ENCODE data around the gene PRDM2.
"Not testable (repeated sequence)": the region's sequence is repeated elsewhere in the genome, so short reads cannot be mapped to it uniquely, and the experiment has no call there.

Gene PRDM2

GRCh38 chr1:13699936-13700520 is at the start of gene PRDM2:
Gene PRDM2, plus strand, starts transcription at chr1:13700188. Its CDS starts 15,418 bp downstream, at chr1:13715606.
- peak; percentile 24 to 45 (median 33) for DNase-seq (ENCODE audit: low read depth in 3 of 3)

- no peak for DNase-seq (ENCODE audit: low read depth in 3 of 3)
Measured at GRCh38 chr1:13651279-13651678, 48.7 kb upstream of the PRDM2 start.

GRCh38 chr1:13652238-13652637 is 47.8 kb upstream of the PRDM2 start:
- no peak for DNase-seq (ENCODE audit: low read depth in 3 of 3)

- no peak for DNase-seq (ENCODE audit: low read depth in 3 of 3)
Measured at GRCh38 chr1:13661539-13661938, 38.4 kb upstream of the PRDM2 start.

GRCh38 chr1:13662493-13662892 is 37.5 kb upstream of the PRDM2 start:
- DNase-seq (ENCODE audit: low read depth in 3 of 3) = no peak

GRCh38 chr1:13663969-13664368 is 36.0 kb upstream of the PRDM2 start:
- DNase-seq (ENCODE audit: low read depth in 3 of 3) = no peak

- DNase-seq (ENCODE audit: low read depth in 3 of 3) = no peak
Measured at GRCh38 chr1:13664451-13664850, 35.5 kb upstream of the PRDM2 start.

GRCh38 chr1:13666317-13666716 is 33.7 kb upstream of the PRDM2 start:
- no peak for DNase-seq (ENCODE audit: low read depth in 3 of 3)

- no peak for DNase-seq (ENCODE audit: low read depth in 3 of 3)
Measured at GRCh38 chr1:13667691-13668090, 32.3 kb upstream of the PRDM2 start.

- DNase-seq (ENCODE audit: low read depth in 3 of 3) = no peak
Measured at GRCh38 chr1:13674377-13674776, 25.6 kb upstream of the PRDM2 start.

GRCh38 chr1:13675151-13675651 is 24.8 kb upstream of the PRDM2 start:
- DNase-seq (ENCODE audit: low read depth in 3 of 3) = no peak

- no peak for DNase-seq (ENCODE audit: low read depth in 3 of 3)
Measured at GRCh38 chr1:13677896-13678295, 22.1 kb upstream of the PRDM2 start.

- no peak for DNase-seq (ENCODE audit: low read depth in 3 of 3)
Measured at GRCh38 chr1:13679651-13680050, 20.3 kb upstream of the PRDM2 start.

GRCh38 chr1:13680609-13681008 is 19.4 kb upstream of the PRDM2 start:
- not testable (repeated sequence) for DNase-seq (ENCODE audit: low read depth in 3 of 3)

GRCh38 chr1:13681921-13682320 is 18.1 kb upstream of the PRDM2 start:
- no peak for DNase-seq (ENCODE audit: low read depth in 3 of 3)

- no peak for DNase-seq (ENCODE audit: low read depth in 3 of 3)
Measured at GRCh38 chr1:13682444-13682843, 17.5 kb upstream of the PRDM2 start.

GRCh38 chr1:13683206-13683605 is 16.8 kb upstream of the PRDM2 start:
- no peak for DNase-seq (ENCODE audit: low read depth in 3 of 3)

- DNase-seq (ENCODE audit: low read depth in 3 of 3) = no peak
Measured at GRCh38 chr1:13687151-13687715, 12.8 kb upstream of the PRDM2 start.

- DNase-seq (ENCODE audit: low read depth in 3 of 3) = not testable (repeated sequence)
Measured at GRCh38 chr1:13693094-13693493, 6.9 kb upstream of the PRDM2 start.

- no peak for DNase-seq (ENCODE audit: low read depth in 3 of 3)
Measured at GRCh38 chr1:13694886-13695684, 4.9 kb upstream of the PRDM2 start.

GRCh38 chr1:13697738-13698137 is 2.2 kb upstream of the PRDM2 start:
- no peak for DNase-seq (ENCODE audit: low read depth in 3 of 3)

- DNase-seq (ENCODE audit: low read depth in 3 of 3) = no peak
Measured at GRCh38 chr1:13699510-13699909, 478 bp upstream of the PRDM2 start.

Measured in stimulated activated CD4-positive, alpha-beta T cell treated with anti-CD3 and anti-CD28 coated beads, TNF-alpha, amount 100 ng/mL, for 48 hours (primary cell).